GM21367 (cell line): ENCODE measurements around the gene CALHM6.

Experiments
- ATAC-seq: cut with Tn5 transposase; IDR thresholded peaks from one replicate; pipeline ENCODE4 v1.9.1; 2021; ENCODE audit not compliant: unreplicated experiment

Gene CALHM6

DNA sequence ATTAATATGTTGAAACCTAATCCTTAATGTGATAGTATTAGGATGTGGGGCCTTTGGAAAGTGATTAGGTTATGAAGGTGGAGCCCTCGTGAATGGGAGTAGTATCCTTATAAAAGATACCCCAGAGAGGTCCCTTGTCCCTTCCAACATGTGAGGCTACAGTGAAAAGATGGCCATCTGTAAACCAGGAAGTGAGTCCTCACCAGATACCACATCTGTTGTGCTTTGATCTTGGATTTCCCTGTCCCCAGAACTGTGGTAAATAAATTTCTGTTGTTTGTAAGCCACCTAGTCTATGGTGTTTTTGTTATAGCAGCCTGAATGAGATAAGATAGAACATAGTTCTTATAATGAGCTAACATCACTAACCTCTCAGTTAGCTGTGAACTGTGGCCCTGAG, 16.6 kb upstream of the CALHM6 start:
- ATAC-seq: no peak

DNA sequence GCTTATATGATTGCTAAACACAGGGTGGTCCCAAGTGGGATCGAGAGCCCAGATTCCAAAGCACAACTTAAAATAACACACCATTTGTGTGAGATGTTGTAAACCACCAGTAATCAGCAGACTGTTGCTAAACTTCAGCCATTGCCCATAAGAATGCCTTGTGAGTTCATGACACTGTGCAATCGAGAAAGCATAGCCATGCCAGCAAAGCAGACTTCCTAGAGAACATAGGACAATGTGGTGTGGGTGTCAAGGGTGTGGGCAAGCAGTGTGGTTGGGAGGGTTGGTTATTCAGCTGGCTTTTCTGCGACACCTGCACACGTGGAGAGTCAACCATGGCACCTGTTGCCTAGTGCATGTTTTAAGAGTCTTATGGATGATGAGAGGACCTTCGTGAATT, 16.1 kb upstream of the CALHM6 start:
- ATAC-seq: no peak

DNA sequence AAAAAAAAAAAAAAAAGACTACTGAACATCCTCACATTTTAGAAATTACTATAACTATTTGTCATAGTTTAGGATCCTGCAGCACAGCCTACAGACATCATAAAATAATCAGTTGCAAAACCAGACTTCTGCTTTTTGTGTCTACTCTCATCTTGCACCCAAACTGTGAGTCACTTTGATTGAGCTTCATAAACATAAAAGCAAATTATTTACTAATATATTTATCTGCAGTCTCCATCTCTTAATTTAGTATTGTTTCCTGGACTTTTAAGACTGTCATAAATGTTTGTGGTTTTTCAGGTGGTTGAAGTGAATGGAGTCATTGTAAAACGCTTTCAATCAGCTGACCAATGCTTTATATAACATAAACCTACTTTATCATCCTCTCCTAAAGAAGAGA, 14.8 kb upstream of the CALHM6 start:
- ATAC-seq: no peak

GRCh38 chr6:116447052-116447451, 14.1 kb upstream of the CALHM6 start:
- no peak for ATAC-seq

- ATAC-seq: no peak
Observed at GRCh38 chr6:116447496-116448011, 13.6 kb upstream of the CALHM6 start.

DNA sequence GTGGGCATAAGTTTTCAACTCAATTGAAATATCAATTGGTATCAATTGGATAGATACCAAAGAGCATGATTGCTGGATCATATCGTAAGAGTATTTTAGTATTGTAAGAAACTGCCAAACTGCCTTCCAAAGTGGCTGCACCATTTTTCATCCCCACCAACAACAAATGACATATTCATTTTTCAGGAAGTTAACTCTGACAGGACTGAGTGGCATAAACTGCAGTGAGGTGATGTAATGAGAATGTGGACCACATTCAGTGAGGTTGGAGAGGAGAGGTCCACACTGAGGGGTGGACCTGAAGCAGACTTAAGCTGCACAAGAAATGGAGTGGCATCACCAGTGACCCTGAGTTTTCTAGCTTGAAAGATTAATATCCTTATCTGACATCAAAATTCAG, 11.6 kb upstream of the CALHM6 start:
- ATAC-seq: no peak

GRCh38 chr6:116450185-116450710, 10.9 kb upstream of the CALHM6 start:
- no peak for ATAC-seq

DNA sequence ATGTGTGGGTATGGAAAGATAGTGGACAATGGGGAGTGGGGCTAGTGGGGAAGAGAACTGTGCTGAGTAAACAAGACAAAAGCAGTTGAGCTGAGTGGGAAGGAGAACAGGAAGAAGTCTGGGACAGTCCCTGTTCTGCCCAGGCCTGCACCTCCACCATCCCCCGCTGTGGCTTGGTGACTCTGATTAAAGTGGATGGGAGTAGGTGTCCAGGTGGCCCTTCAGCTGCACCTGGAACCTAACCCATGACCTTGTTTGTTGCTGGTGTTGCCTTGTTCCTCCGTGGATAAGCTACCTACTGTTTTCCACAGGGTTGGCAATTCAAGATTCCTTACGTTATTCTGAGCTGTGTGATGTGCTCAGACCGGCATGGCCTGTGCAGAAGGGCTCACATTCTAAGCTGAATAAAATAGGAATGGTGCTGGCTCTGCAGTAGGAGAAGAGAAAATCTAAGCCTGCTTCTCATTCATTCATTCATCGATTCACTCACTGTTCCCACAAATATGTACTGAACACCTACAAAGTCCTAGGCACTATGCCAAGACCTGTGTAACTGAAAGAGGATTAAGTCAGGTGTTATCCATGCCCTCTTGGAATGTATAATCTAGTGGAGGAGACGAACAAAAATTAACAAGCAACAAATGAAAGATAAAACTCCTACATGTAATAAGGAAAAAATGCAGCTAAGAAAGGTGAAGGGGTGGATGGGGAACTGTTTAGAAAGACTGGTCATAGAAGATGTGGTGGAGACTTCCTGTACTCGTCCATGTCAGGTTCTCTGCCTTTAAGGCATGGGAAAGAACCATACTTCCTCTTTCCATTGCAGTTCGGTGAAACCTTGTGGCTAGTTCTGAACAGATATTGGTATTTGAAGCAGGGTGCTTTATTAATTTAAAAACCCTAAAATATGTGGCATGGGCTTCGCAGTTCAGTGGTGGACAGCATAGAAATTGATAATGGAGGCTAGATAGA, 10.1 kb upstream of the CALHM6 start:
- peak; percentile 90 for ATAC-seq

- no peak for ATAC-seq
Observed at GRCh38 chr6:116451916-116452315, 9.3 kb upstream of the CALHM6 start.

DNA sequence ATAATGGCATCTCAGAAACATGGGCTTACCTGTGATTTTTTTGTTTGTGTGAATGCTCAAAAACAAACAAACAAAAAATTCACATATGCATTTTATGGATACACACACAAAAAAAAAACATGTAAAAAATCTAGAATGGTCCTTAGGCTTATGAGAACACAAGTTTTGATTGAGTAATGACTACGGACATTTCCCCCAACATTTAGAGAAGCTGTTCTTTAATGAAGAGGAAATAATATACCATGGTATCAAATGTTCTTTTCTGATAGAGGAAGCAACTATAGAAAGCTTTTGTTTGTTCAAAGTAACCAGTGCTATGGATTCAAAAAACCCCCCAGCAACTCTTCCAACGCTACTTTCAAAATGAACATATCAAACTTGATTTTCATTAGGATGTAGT, 8.6 kb upstream of the CALHM6 start:
- ATAC-seq: no peak

DNA sequence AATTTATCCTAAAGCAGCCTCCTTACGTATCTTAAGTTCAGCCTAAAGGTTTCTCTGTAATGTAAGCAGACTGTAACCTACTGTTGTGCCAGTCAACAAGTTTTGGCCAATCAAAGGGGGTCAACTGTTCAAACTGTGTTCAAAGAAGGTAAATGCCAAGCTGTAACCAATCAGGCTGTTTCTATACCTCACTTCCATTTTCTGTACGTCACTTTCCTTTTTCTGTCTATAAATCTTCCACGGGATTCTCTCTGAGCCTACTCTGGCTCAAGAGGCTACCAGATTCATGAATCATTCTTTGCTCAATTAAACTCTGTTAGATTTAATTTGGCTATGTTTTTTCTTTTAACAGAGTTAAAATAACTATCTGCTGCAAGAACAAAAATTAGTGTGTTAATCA, 5.1 kb upstream of the CALHM6 start:
- ATAC-seq: no peak

DNA sequence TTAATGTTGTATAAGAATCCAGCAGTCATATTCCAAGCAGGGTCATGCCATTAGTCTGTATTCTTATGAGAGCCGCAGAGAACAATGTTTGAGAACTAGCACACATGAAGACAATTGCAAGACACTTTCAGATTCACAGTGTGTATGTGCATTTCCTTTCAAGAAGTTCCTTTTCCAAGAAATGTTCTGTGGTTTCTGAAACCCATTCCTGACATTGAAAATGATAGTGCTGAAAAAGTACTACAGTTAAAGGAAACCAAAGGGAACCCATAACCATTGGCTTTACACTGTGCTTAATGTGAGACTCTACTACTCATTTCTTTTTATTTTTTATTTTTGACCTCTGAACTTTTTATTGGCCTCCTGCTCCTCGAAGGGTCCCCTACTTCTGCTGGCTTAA, 4.2 kb upstream of the CALHM6 start:
- no peak for ATAC-seq

DNA sequence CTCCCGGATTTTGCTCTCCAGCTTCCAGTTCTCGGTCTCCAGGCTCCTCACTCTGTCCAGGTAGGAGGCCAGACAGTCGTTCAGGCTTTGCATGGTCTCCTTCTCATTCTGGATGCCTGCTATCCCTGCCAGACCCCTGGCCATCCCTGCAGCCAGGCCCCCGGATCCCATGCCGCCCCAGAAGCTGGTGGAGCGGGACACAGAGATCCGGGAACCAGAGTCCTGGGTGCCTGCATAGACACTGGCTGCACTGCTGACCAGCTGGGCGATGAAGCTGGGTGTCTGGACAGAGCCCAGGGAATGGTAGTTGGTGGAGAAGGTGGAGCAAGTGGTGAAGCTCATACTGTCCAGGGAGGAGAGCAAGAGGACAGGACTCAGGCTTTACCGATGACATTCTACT, 2.9 kb upstream of the CALHM6 start:
- no peak for ATAC-seq

GRCh38 chr6:116459927-116460326, 1.2 kb upstream of the CALHM6 start:
- ATAC-seq: no peak

DNA sequence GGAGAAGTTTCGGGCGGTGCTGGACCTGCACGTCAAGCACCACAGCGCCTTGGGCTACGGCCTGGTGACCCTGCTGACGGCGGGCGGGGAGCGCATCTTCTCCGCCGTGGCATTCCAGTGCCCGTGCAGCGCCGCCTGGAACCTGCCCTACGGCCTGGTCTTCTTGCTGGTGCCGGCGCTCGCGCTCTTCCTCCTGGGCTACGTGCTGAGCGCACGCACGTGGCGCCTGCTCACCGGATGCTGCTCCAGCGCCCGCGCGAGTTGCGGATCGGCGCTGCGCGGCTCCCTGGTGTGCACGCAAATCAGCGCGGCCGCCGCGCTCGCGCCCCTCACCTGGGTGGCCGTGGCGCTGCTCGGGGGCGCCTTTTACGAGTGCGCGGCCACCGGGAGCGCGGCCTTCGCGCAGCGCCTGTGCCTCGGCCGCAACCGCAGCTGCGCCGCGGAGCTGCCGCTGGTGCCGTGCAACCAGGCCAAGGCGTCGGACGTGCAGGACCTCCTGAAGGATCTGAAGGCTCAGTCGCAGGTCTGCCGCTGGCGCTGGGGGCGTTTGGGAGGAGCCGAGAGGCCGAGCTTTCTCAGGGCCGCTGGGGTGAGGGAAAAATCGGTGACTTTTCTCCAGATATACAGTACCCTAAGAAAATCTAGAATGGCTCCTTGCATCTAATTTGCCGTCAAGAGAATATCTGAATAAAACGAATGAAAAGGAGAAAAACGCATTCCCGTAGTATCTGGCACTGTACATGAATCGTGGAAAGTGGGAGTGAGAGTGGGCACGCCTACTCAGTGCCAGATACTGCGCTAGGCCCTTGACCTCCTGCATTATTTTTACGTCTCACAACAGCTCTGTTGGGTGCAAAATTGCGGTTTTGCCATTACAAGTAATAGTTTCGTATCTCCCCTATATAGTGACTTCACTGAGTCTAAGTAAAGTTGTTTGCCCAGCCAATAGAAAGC, 1.0 kb downstream of the CALHM6 start:
- peak; percentile 86 for ATAC-seq

- ATAC-seq: no peak
Observed at GRCh38 chr6:116463301-116463700, 2.1 kb downstream of the CALHM6 start.

DNA sequence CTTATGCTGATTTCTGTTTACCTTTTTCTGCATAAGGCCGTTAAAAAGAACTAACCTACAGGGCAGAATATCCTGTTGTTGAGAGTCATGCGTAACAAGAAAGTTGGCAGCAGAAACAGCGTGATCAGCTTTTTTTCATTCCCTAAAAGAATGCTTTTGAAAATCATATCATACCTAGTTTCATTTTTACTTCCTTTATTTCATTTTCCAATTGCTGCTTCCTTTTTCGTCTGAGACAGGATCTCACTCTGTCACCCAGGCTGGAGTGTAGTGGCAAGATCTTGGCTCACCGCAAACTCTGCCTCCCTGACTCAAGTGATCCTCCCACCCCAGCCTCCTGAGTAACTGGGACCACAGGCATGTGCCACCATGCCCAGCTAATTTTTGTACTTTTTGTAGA, 4.1 kb downstream of the CALHM6 start:
- ATAC-seq: no peak

DNA sequence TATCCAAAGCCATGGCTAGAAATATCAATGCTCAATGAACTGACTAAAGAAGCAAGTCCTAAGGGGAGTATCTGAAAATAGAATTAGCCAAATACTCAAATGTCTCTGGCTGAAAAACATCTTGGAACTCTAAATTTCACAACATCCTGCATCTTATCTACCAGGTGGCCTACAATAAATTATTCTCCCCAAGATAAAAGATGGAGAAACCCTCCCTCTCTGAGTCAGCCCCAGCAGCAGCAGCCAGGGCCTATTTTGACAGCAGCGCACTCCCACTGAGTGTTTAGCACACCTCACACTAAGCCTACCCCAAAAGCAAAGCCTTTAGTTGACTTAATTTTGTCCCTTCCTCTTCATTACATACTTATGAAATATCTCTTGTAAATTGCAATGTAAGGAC, 5.9 kb downstream of the CALHM6 start:
- ATAC-seq: no peak

GRCh38 chr6:116467514-116467913, 6.3 kb downstream of the CALHM6 start:
- ATAC-seq: no peak

DNA sequence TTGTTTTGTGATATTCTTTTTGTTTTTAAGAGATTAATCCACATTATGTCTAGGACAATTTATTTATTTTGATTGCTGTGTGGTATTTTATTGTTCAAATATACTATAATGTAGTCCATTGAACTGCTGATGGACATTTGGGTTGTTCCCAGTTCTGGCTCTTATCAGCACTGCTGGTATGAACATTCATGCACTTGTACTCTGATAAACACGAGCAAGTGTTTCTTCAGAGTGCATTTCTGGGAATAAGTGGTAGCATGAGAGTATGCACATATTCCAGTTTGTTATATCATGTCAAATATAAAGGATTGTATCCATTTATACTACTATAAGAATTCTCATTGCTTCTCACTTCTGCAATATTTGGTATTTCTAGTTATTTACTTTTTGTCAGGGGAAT, 7.1 kb downstream of the CALHM6 start:
- no peak for ATAC-seq

- ATAC-seq: no peak
Observed at GRCh38 chr6:116471531-116471930, 10.4 kb downstream of the CALHM6 start.
